C4-2B (cell line): ENCODE measurements around the gene SPTLC3.

Source experiments
- ZFX ChIP-seq: fragments of 450-650 bp; IDR thresholded peaks from 2 replicates; pipeline ENCODE4 v1.6.1; 2017
- TF ChIP-seq, protein P1 (sequence below): fragments of 450-650 bp; conservative IDR thresholded peaks from 2 replicates; pipeline ENCODE4 v1.5.1; 2017; ENCODE audit warnings: mild to moderate bottlenecking

DNA sequence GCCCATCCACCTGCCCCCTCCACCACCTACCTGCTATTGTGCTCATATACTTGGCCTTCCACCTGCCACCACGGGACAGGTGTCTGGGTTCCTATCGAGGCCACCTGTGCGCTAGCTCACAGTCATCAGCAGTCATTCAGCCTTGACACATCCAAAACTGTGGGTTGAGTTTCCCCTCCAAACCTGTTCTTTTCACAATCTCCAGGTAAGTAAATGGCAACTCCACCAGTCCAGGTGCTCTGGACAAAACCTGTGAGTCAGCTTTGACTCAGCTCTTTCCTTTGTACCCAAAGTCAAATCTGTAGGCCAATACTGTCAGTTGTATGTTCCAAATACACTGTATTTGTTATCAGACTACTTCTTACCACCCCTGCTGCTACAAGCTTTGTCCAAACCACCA is 52.6 kb downstream of the SPTLC3 start:
- TF ChIP-seq, protein P1, sequence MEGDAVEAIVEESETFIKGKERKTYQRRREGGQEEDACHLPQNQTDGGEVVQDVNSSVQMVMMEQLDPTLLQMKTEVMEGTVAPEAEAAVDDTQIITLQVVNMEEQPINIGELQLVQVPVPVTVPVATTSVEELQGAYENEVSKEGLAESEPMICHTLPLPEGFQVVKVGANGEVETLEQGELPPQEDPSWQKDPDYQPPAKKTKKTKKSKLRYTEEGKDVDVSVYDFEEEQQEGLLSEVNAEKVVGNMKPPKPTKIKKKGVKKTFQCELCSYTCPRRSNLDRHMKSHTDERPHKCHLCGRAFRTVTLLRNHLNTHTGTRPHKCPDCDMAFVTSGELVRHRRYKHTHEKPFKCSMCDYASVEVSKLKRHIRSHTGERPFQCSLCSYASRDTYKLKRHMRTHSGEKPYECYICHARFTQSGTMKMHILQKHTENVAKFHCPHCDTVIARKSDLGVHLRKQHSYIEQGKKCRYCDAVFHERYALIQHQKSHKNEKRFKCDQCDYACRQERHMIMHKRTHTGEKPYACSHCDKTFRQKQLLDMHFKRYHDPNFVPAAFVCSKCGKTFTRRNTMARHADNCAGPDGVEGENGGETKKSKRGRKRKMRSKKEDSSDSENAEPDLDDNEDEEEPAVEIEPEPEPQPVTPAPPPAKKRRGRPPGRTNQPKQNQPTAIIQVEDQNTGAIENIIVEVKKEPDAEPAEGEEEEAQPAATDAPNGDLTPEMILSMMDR: no peak
- TF ChIP-seq ZFX: no peak
